GM23338 (cell line): ENCODE measurements around the gene TPSB2.
"Not testable (repeated sequence)": the region's sequence is repeated elsewhere in the genome, so short reads cannot be mapped to it uniquely, and the experiment has no call there.

ENCODE experiments used
- CREB1 ChIP-seq: fragments of 250-450 bp; sonication (Bioruptor Pico); IDR thresholded peaks from 2 replicates; pipeline ENCODE4 v1.5.0; 2020; ENCODE audit warnings: low read depth, mild to moderate bottlenecking, moderate library complexity
- CTCF ChIP-seq, 2 experiments: fragments of 200-600 bp in 1 of 2; sonication (generic) in 1 of 2; conservative IDR thresholded peaks; 2 replicates each; pipeline versions ENCODE4 v1.5.1 to v1.6.1; 2016 to 2017; ENCODE audit warnings: antibody characterized with exemption in 2 of 2, low read depth in 2 of 2, mild to moderate bottlenecking in 2 of 2, moderate library complexity in 1 of 2
- ETS1 ChIP-seq: IDR thresholded peaks from 2 replicates; pipeline ENCODE4 v1.6.1; 2016; ENCODE audit warnings: antibody characterized with exemption
- EZH2 ChIP-seq: fragments of 200-600 bp; sonication (generic); IDR thresholded peaks from one replicate; pipeline ENCODE4 v1.8.0; 2017; ENCODE audit warnings: antibody characterized with exemption, mild to moderate bottlenecking, low read depth; ENCODE audit not compliant: unreplicated experiment
- EZH2phosphoT487 ChIP-seq: fragments of 200-600 bp; sonication (generic); IDR thresholded peaks from one replicate; pipeline ENCODE4 v1.8.1; 2018; ENCODE audit warnings: antibody characterized with exemption; ENCODE audit not compliant: unreplicated experiment
- POLR2AphosphoS5 ChIP-seq: IDR thresholded peaks from 2 replicates; pipeline ENCODE4 v1.6.1; 2016; ENCODE audit warnings: antibody characterized with exemption, low read depth
- REST ChIP-seq: IDR thresholded peaks from one replicate; pipeline ENCODE4 v1.6.1; 2018; ENCODE audit warnings: antibody characterized with exemption; ENCODE audit not compliant: unreplicated experiment
- ZNF331 ChIP-seq: fragments of 250-450 bp; sonication (Bioruptor Pico); IDR thresholded peaks from 2 replicates; pipeline ENCODE4 v1.5.0; 2020; ENCODE audit warnings: low read depth, mild to moderate bottlenecking, moderate library complexity

- not testable (repeated sequence) for TF ChIP-seq CTCF (conservative IDR thresholded peaks at IDR 0.05; ENCODE audit: low read depth in 2 of 2); CREB1 (CRISPR knock-in tag); EZH2; REST; EZH2phosphoT487; ZNF331 (CRISPR knock-in tag); POLR2AphosphoS5; ETS1
These were observed at the start of gene TPSB2 for GRCh38 chr16:1230084-1230470.
